Activated naive CD8-positive, alpha-beta T cell treated with anti-CD3 and anti-CD28 coated beads for 36 hours (primary cell): ENCODE measurements around the gene VIPR2. TPM values are rescaled to one million over a fixed set of nuclear protein-coding genes. Genes with fewer than 3 reads are reported as not detected.
"Not testable (repeated sequence)": the region's sequence is repeated elsewhere in the genome, so short reads cannot be mapped to it uniquely, and the experiment has no call there.

Experiments
- DNase-seq: peaks from one replicate; pipeline ENCODE4 v3.0.0; 2021
- H3K27ac Mint-ChIP-seq: one replicate; pipeline ENCODE4 v1.8.0; 2022; ENCODE audit warnings: mild to moderate bottlenecking, moderate library complexity, mixed read lengths
- H3K27me3 Mint-ChIP-seq: one replicate; pipeline ENCODE4 v1.8.0; 2022; ENCODE audit warnings: mild to moderate bottlenecking, mixed read lengths
- H3K36me3 Mint-ChIP-seq: one replicate; pipeline ENCODE4 v1.8.0; 2021; ENCODE audit warnings: mild to moderate bottlenecking, mixed read lengths
- H3K4me1 Mint-ChIP-seq: one replicate; pipeline ENCODE4 v1.8.0; 2021; ENCODE audit warnings: mixed read lengths
- H3K4me3 Mint-ChIP-seq: one replicate; pipeline ENCODE4 v1.8.0; 2022; ENCODE audit warnings: mild to moderate bottlenecking, moderate library complexity, mixed read lengths
- H3K9me3 Mint-ChIP-seq: one replicate; pipeline ENCODE4 v1.8.0; 2022; ENCODE audit warnings: mixed read lengths
- total RNA-seq, 2 experiments: library from RNA; stranded (reverse); gene quantifications; one replicate each; pipeline ENCODE4 v1.2.3, GENCODE V29; 2021

Gene VIPR2
- total RNA-seq, 2 experiments from 2014 or later, result not detected

DNA sequence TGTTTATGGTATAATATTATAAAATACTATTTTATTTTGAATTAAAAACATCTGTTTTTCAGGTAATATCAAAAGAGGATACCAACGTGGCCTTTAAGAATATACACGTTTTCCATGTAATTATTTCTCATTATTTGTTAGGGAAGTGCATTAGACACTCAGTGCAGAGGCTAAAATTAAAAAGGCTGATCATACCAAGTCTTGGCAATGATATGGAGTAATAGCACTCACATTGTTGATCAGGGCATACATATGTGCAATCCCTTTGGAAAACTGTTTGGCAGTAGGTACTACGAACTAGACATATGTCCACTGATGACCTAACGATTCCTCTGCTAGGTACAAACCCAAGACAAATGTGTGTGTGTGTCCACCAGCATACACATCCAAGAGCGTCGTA, 20.7 kb upstream of the VIPR2 start:
- no peaks in the 10 kb centered on the region for H3K36me3 Mint-ChIP-seq
- no peaks in the 10 kb centered on the region for H3K9me3 Mint-ChIP-seq
- no peaks in the 10 kb centered on the region for H3K27me3 Mint-ChIP-seq
- no peak overlapping the region for H3K4me3 Mint-ChIP-seq
- no peak overlapping the region for H3K27ac Mint-ChIP-seq
- no peaks in the 10 kb centered on the region for H3K4me1 Mint-ChIP-seq
- DNase-seq, result no peak

DNA sequence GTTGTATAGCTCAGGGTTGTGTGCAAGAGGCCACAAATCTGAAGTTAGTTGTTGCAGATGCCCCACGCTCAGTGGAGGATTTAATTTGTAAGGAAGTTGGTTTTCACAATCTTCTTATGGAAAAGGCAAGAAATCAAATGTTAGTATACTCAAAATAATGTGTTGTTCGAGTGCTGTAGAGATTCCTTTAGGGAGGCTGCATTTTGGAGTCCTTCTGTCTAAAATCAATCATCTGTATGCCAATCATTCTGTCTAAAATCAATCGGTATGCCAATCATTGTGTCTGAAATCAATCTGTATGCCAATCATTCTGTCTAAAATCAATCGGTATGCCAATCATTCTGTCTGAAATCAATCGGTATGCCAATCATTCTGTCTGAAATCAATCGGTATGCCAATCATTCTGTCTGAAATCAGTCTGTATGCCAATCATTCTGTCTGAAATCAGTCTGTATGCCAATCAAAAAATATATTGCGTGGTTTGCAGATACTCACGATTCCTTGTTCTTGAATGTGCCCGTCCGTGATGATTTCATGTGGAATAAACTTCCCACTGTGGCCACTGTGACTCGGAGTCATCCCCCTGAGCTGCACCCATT, 19.1 kb upstream of the VIPR2 start:
- not testable (repeated sequence) for DNase-seq, H3K4me3 Mint-ChIP-seq, H3K36me3 Mint-ChIP-seq, H3K27ac Mint-ChIP-seq, H3K27me3 Mint-ChIP-seq, H3K4me1 Mint-ChIP-seq, H3K9me3 Mint-ChIP-seq

DNA sequence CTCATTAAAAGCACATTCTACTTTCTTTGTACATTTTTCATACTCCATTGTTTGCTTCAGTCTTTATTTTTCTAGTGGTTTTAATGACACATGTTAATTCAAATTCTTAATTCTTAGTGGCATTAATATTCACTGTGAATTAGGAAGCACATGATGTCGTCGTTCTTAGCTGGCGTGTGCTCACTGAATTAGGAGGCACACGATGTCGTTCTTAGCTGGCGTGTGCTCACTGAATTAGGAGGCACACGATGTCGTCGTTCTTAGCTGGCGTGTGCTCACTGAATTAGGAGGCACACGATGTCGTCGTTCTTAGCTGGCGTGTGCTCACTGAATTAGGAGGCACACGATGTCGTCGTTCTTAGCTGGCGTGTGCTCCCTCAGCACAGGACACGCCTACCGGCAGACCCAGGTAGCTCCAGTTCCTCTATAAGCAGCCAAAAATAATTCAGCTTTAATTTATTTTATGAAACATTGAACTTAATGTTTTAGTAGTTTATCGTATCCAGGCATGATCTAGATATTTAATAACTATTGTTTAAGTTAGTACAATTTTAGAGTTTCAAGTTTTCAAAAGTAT, 17.5 kb upstream of the VIPR2 start:
- DNase-seq, H3K27ac Mint-ChIP-seq, H3K27me3 Mint-ChIP-seq, H3K36me3 Mint-ChIP-seq, H3K4me1 Mint-ChIP-seq, H3K4me3 Mint-ChIP-seq, H3K9me3 Mint-ChIP-seq: not testable (repeated sequence)

DNA sequence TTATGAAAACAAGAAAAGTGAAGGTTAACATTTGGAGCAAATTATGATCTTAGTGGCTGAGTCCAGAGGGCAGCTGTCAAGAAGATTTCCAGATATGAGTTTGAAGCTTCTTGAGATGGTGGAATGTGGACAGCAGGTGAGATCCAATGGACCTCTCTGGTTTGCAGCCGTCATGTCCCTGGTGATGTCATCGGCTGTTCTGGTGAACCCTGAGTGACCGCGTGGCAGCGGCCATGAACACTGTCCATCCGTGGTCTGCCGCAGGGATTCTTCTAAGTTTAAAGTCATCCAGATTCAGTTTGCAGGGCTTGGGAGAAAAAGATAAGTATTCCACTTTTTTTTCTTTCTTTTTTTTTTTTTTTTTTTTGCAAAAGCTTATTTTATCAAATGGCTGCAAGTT, 15.8 kb upstream of the VIPR2 start:
- DNase-seq, result no peak
- no peaks in the 10 kb centered on the region for H3K4me1 Mint-ChIP-seq
- no peaks in the 10 kb centered on the region for H3K27me3 Mint-ChIP-seq
- H3K36me3 Mint-ChIP-seq, result no peaks in the 10 kb centered on the region
- H3K4me3 Mint-ChIP-seq, result no peak overlapping the region
- no peaks in the 10 kb centered on the region for H3K9me3 Mint-ChIP-seq
- no peak overlapping the region for H3K27ac Mint-ChIP-seq

DNA sequence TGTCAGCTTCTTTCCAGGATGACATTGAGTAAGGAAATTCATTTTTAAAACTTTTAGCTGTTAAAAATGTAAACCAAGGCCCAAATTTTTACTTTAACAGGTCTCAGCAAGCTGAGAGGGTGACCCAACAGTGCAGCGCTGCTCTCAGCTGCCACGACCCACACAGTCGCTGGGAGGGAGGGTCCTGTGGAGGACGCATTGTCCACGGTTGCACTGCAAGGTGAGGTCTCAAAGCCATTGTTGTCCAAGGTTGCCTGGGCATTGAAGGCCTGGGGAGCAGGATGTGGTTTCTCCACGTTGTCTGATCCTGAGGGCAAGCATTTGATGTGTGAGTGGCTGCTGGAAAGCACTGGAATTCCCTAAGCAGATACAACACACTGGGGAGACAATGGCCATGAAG, 15.1 kb upstream of the VIPR2 start:
- Mint-ChIP-seq H3K9me3 (no peaks in the 10 kb centered on the region), H3K27ac (no peak overlapping the region), H3K36me3 (no peaks in the 10 kb centered on the region), H3K4me3 (no peak overlapping the region), H3K4me1 (no peaks in the 10 kb centered on the region), H3K27me3 (no peaks in the 10 kb centered on the region)
- DNase-seq, result no peak

DNA sequence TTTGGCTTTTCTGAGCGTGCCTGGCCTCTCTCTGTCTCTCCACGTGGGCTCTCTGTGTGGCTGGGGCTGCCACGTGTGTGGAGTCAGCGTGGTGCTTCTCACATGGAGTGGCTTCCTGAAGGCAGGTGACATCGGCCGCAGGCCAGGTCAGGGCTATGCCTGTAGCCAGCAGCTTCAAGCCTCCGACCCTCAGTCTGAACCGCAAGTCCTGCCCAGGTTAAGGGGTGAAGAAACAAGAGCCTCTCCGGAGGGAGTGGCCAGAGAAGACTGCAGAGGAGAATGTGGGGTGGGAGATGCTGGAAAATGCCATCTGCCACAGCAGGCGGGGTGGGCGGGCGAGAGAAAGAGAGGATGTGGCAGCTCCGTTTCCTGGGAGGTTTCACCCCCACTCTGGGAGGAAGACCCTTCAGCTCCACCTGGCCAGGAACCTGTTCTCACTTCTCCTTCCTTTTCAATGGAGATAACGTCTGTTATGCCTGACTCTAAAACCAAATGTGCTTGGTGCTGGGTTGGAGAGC, 14.3 kb upstream of the VIPR2 start:
- no peaks in the 10 kb centered on the region for H3K9me3 Mint-ChIP-seq
- no peak overlapping the region for H3K4me3 Mint-ChIP-seq
- no peak overlapping the region for H3K27ac Mint-ChIP-seq
- H3K4me1 Mint-ChIP-seq, result no peaks in the 10 kb centered on the region
- H3K27me3 Mint-ChIP-seq, result no peaks in the 10 kb centered on the region
- no peak for DNase-seq
- no peaks in the 10 kb centered on the region for H3K36me3 Mint-ChIP-seq

DNA sequence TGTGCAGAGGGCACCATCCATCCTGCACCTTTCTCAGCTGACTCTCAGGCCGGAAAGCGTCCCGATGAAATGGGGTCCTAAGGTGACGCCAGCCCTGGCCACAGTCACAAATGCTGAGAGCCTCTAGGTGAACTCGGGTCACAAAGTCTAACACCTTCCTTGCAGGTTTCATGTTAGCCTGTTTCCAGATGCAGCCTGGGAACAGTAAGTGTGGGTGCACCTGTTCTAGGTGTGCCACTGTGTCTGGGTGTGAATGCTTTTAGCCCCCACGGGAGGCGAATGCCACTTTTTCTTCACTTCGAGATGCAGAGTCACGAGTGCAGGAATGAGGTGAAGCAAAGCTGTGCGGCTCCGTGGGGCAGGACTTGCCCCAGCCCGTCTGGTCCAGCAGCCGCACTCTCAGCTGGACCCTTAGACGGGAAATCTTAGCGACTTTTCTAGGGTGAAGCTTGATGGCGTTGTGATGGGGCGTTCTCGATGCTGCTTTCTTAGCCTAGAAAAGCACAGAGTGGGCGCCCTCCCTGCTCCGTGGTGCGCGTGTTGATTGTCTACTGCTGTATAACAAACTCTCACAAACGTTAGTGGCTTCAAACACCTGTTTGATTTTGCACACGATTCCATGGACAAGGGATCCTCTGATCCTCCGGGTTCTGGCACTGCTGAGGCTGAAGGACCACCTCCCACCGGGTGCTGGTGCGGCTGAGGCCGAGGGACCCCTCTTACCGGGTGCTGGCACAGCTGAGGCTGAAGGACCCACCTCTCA, 13.6 kb upstream of the VIPR2 start:
- Mint-ChIP-seq H3K4me1 (no peaks in the 10 kb centered on the region), H3K36me3 (no peaks in the 10 kb centered on the region), H3K27ac (no peak overlapping the region), H3K4me3 (no peak overlapping the region), H3K27me3 (no peaks in the 10 kb centered on the region), H3K9me3 (no peaks in the 10 kb centered on the region)
- DNase-seq, result no peak

DNA sequence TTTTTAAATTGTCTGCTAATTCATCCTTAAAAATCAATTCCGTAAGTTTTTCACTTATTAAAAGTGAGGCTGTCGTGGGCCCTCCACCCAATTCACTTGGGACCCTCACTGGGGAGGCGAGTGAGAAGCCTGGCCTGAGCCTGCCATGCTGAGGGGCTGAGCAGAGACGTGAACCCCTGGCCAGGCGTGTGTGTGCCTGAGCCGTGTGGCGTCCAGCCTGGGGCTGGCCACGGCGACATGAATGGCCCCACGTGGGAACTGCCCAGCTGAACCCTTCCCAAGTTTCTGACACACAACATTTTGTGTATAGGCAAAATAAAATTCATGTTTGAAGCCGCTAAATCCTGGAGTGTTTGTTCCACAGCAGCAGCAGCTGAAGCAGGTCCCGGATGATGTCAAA, 13.0 kb upstream of the VIPR2 start:
- Mint-ChIP-seq H3K4me3 (no peak overlapping the region), H3K27me3 (no peaks in the 10 kb centered on the region), H3K27ac (no peak overlapping the region), H3K36me3 (no peaks in the 10 kb centered on the region), H3K9me3 (no peaks in the 10 kb centered on the region), H3K4me1 (no peaks in the 10 kb centered on the region)
- no peak for DNase-seq

DNA sequence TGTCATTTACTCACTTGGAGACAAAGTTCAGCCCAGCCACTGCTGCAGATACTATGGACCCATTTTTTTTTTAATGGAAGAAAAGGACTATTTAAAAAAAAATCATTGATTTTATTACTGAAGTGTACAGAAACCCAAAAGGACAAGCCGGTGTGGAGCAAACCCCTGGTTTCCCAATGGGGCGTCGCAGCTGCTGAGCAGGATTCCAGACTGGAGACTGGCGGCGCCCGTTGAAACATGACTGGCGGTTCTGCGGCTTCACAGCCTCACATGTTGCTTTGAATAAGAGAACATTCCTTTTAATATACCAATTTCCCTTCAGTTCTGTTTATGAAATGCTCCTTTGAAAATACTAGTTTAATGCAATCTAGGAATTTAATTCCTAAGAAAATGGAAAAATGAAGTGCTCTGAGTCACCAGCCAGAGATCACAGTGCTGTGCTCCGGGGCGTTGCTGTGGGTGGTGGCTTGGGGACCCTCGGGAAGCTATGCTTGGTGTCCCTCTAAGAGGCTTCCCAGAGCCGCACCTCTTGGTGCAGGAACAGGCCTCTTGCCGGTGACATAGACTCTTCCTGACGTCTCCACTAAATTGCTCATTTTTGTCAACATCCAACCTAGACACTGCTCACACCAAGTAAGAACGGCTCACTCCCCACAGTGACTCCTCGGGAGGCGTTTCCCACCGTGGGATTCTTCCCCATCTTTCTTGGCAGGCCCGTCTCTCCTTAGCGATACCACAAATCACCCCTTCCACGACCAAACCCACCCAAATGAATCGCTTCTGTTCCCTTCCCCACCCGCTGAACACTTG, 12.0 kb upstream of the VIPR2 start:
- Mint-ChIP-seq H3K36me3 (no peaks in the 10 kb centered on the region), H3K27ac (no peak overlapping the region), H3K27me3 (no peaks in the 10 kb centered on the region), H3K4me3 (no peak overlapping the region), H3K9me3 (no peaks in the 10 kb centered on the region), H3K4me1 (no peaks in the 10 kb centered on the region)
- DNase-seq, result no peak

DNA sequence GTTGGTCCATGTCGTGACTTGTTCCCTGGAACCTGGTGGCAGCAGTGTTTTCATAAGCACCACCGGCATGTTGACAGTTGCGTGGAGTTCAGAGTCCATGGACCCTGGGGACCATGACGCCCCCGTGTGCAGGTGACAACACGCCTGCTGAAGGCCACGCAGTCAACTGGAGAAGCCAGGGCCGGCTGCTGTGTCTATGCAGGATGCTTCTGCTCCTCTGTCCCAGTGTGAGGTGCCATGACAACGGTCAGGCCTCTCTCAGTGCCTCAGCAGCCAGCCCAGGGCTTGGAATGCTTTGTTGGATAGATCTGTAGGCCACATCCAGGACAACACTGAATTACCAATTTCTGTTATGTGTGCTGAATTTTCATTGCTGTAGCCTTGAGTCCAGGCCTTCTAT, 10.7 kb upstream of the VIPR2 start:
- no peaks in the 10 kb centered on the region for H3K4me1 Mint-ChIP-seq
- no peaks in the 10 kb centered on the region for H3K27me3 Mint-ChIP-seq
- no peak overlapping the region for H3K27ac Mint-ChIP-seq
- H3K9me3 Mint-ChIP-seq, result no peaks in the 10 kb centered on the region
- no peak for DNase-seq
- no peaks in the 10 kb centered on the region for H3K36me3 Mint-ChIP-seq
- H3K4me3 Mint-ChIP-seq, result no peak overlapping the region

DNA sequence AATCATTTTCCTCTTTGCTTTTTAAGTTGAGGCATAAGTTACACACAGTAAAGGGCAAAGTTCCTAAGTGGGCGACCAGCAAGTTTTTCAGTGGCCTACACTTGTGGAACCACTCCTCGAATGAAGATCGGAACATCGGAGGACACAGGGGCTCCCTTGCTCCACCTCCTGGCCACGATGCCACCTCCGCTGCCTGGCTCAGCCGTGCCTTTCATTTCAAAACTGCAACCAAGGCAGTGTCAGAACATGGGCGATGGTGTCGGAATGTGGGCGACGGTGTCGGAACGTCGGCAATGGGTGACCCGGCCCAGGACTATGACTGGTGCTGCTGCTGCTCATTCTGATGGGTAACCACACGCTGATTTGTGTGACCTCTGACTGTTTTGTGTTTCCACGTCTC, 9.6 kb upstream of the VIPR2 start:
- Mint-ChIP-seq H3K4me3 (no peak overlapping the region), H3K27me3 (no peaks in the 10 kb centered on the region), H3K36me3 (no peaks in the 10 kb centered on the region), H3K4me1 (no peaks in the 10 kb centered on the region), H3K9me3 (no peaks in the 10 kb centered on the region), H3K27ac (no peak overlapping the region)
- no peak for DNase-seq

DNA sequence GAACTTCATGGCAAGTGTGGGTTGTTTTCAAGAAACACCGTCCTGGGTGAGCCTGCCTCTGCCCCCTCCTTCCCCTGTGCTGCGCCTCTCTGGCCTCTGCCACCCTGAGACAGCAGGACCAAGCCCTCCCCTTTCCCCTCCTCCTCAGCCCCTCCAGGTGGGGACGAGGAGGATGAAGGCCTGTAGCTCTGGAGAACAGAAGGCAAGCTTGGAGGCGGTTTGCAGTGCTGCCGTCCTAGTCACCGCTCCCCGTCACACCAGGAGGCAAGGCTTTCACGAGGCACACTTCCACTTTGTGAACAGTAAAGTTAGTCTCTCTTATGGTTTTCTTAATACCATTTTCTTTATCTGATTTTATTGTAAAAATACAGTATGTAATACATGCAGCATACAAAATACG, 8.8 kb upstream of the VIPR2 start:
- no peak overlapping the region for H3K27ac Mint-ChIP-seq
- H3K36me3 Mint-ChIP-seq, result no peaks in the 10 kb centered on the region
- no peaks in the 10 kb centered on the region for H3K9me3 Mint-ChIP-seq
- H3K27me3 Mint-ChIP-seq, result no peaks in the 10 kb centered on the region
- no peak overlapping the region for H3K4me3 Mint-ChIP-seq
- DNase-seq, result no peak
- no peaks in the 10 kb centered on the region for H3K4me1 Mint-ChIP-seq

DNA sequence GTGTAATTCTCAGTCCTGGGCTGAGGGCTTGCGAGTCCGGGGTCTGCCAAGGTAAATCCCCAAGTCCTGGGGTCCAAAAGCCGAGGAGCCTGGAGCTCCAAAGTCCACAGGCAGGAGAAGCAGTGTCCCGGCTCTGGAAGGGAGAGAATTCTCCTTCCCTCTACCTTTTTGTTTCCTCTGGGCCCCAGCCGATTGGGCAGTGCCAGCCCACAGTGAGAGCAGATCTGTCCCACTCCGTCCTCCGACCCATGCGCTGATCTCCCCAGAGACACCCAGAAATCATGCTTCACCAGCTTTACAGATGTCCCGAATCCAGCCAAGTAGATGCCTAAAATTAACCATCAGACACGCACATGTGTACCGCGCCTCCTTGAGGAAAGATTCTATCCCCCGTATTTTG, 8.1 kb upstream of the VIPR2 start:
- H3K4me3 Mint-ChIP-seq, result no peak overlapping the region
- no peaks in the 10 kb centered on the region for H3K9me3 Mint-ChIP-seq
- H3K27ac Mint-ChIP-seq, result no peak overlapping the region
- no peaks in the 10 kb centered on the region for H3K4me1 Mint-ChIP-seq
- DNase-seq, result no peak
- H3K36me3 Mint-ChIP-seq, result no peaks in the 10 kb centered on the region
- H3K27me3 Mint-ChIP-seq, result peaks cover 6% of the 10 kb centered on the region

DNA sequence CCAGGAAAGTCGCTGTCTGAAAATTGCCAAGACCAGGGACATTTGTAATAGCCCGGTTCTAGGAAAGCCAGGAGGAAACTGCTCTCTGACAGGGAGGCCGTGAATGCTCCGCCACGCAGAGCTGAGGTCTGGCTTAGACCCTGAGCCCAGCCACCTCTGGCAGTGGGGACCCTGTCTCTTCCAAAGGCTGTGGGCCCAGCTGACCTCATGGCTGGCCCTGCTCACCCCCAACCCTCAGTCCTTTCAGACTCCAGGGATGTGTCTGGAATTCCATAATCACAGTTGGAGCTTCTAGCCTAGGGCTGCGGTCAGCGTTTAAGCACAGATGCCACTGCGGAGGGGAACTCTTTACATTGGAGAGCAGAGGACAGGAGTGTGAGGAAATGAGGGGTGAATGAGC, 6.6 kb upstream of the VIPR2 start:
- Mint-ChIP-seq H3K27me3 (peaks cover 8% of the 10 kb centered on the region), H3K4me3 (no peak overlapping the region), H3K27ac (no peak overlapping the region), H3K36me3 (no peaks in the 10 kb centered on the region), H3K9me3 (no peaks in the 10 kb centered on the region), H3K4me1 (no peaks in the 10 kb centered on the region)
- DNase-seq, result no peak

DNA sequence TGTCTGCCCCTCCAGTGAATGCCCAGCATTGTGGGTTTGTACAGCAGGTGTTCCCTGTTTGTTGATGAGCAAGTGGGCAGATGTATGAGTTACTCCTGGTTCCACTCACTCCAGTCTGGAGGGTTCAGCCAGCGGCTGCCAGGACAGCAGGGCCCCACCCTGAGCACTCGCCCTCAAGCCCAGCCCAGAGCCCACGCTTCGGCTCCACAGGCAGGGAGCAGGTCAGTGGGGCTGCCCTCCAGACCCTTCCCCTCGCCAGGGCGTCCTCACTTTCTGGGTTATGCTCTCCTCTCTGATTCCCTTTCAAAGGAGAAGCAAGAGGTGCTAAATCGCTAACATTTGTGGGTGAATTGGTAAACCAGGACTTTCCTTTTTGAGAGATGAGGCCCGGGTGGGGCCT, 4.8 kb upstream of the VIPR2 start:
- Mint-ChIP-seq H3K36me3 (no peaks in the 10 kb centered on the region), H3K27me3 (peaks cover 12% of the 10 kb centered on the region), H3K27ac (no peak overlapping the region), H3K9me3 (no peaks in the 10 kb centered on the region), H3K4me1 (no peaks in the 10 kb centered on the region), H3K4me3 (no peak overlapping the region)
- DNase-seq, result no peak
